GM12878 (cell line): ENCODE measurements around the gene SERPINB6. TPM values are rescaled to one million over a fixed set of nuclear protein-coding genes. Genes with fewer than 3 reads are reported as not detected.

Experiments used
- ATAC-seq: fragments of 200-7000 bp; cut with Tn5 transposase; 3 replicates; pipeline ENCODE4 v1.9.1; 2020; ENCODE audit warnings: mild to moderate bottlenecking, moderate library complexity
- BruUV-seq: library from RNA; stranded (reverse); fragments of 400-500 nt; replicated peaks from 2 replicates; lab custom pipeline; 2021; lab: Mats Ljungman, UMichigan
- CTCF ChIA-PET: fragments of 300-600 bp; sonication (Branson Sonifier 250); formaldehyde crosslinking; extraction: SDS; loops from one replicate; lab custom pipeline; 2021; ENCODE audit warnings: inconsistent platforms; lab: Yijun Ruan, JAX
- POLR2A ChIA-PET: fragments of 350-600 bp; formaldehyde crosslinking; extraction: SDS; loops from one replicate; lab custom pipeline; 2021; ENCODE audit warnings: inconsistent platforms; lab: Charles Lee
- RAD21 ChIA-PET: fragments of 300-600 bp; sonication (Branson Sonifier 250); formaldehyde crosslinking; loops from one replicate; lab custom pipeline; 2023; ENCODE audit warnings: antibody characterized with exemption; ENCODE audit not compliant: unreplicated experiment; lab: Charles Lee
- SMC1A ChIA-PET: fragments of 300-600 bp; sonication (Branson Sonifier 250); formaldehyde crosslinking; loops from one replicate; lab custom pipeline; 2023; ENCODE audit not compliant: unreplicated experiment, uncharacterized antibody; lab: Charles Lee
- DNase-seq: peaks from one replicate; pipeline ENCODE4 v3.0.0-alpha.2; 2011; ENCODE audit warnings: low read depth, low spot score
- FAIRE-seq: peaks from 3 replicates; lab custom pipeline; 2011; peaks lifted over from hg19 to GRCh38; lab: Jason Lieb, UNC
- H2AFZ ChIP-seq: 2 replicates; pipeline ENCODE4 v1.6.0; 2011; ENCODE audit warnings: low read depth, low read length, control low read depth; ENCODE audit not compliant: control insufficient read depth
- H3K27ac ChIP-seq: 2 replicates; pipeline ENCODE4 v1.5.1; 2011; ENCODE audit warnings: control low read depth; ENCODE audit not compliant: control insufficient read depth, insufficient read depth
- H3K27me3 ChIP-seq, 2 experiments: replicated peaks in 1 of 2; 2 replicates each; pipeline versions ENCODE4 v1.6.0 to v1.6.1; 2011; ENCODE audit warnings: low read length in 1 of 2; ENCODE audit not compliant: control insufficient read depth in 2 of 2, insufficient read depth in 2 of 2
- H3K36me3 ChIP-seq, 2 experiments: 2 replicates each; pipeline ENCODE4 v1.5.1; 2011; ENCODE audit warnings: low read length in 1 of 2; ENCODE audit not compliant: control insufficient read depth in 2 of 2, insufficient read depth in 2 of 2
- H3K4me1 ChIP-seq: 2 replicates; pipeline ENCODE4 v1.6.1; 2011; ENCODE audit warnings: mild to moderate bottlenecking, low read length, moderate library complexity, mixed read lengths; ENCODE audit not compliant: control insufficient read depth, insufficient read depth
- H3K4me2 ChIP-seq: 2 replicates; pipeline ENCODE4 v1.6.0; 2011; ENCODE audit warnings: control low read depth; ENCODE audit not compliant: control insufficient read depth, insufficient read depth
- H3K4me3 ChIP-seq: fragments of 200-600 bp; sonication (generic); 2 replicates; pipeline ENCODE4 v1.5.1; 2016
- H3K79me2 ChIP-seq: 2 replicates; pipeline ENCODE4 v1.6.0; 2011; ENCODE audit warnings: low read length; ENCODE audit not compliant: control insufficient read depth, insufficient read depth
- H3K9ac ChIP-seq: 2 replicates; pipeline ENCODE4 v1.8.0; 2011; ENCODE audit warnings: low read length, control low read depth, mixed read lengths; ENCODE audit not compliant: control insufficient read depth, insufficient read depth
- H3K9me3 ChIP-seq: replicated peaks from 3 replicates; pipeline ENCODE4 v1.5.1; 2011; ENCODE audit warnings: mild to moderate bottlenecking, low read length; ENCODE audit not compliant: control insufficient read depth, insufficient read depth
- H4K20me1 ChIP-seq: 2 replicates; pipeline ENCODE4 v1.6.0; 2011; ENCODE audit not compliant: control insufficient read depth, insufficient read depth
- IKZF1 ChIP-seq: fragments of 450-650 bp; conservative IDR thresholded peaks from 2 replicates; pipeline ENCODE4 v1.6.1; 2017; ENCODE audit warnings: antibody characterized with exemption, mild to moderate bottlenecking
- NRF1 ChIP-seq: conservative IDR thresholded peaks from 2 replicates; pipeline ENCODE4 v1.6.1; 2011; ENCODE audit warnings: mild to moderate bottlenecking, low read depth, low read length, improper control_type of control experiment
- SMC3 ChIP-seq: IDR thresholded peaks from 2 replicates; pipeline ENCODE4 v1.6.1; 2011; ENCODE audit warnings: low read length, improper control_type of control experiment, borderline replicate concordance
- WGBS: methylation state at CpG from one replicate; pipeline ENCODE4 v1.1.6; 2016; ENCODE audit warnings: low lambda C conversion rate; ENCODE audit not compliant: insufficient replicate concordance, insufficient coverage; ENCODE audit errors: missing lambda C conversion rate; 5-methylcytosine and 5-hydroxymethylcytosine counted together
- in situ Hi-C: fragments of 300-500 bp; cut with MboI; formaldehyde crosslinking; loops from 9 replicates; pipeline ENCODE4 v1.14.3; 2018; ENCODE audit warnings: mixed read lengths
- intact Hi-C: fragments of 100-400 bp; cut with micrococcal nuclease; formaldehyde crosslinking; loops from one replicate; pipeline ENCODE4 v1.14.2; 2022; ENCODE audit not compliant: unreplicated experiment
- polyA plus RNA-seq, 11 experiments: library from polyadenylated mRNA; depleted of rRNA in 4 of 11; unstranded in 6 of 11; stranded (reverse) in 5 of 11; fragments of >200 nt; fragmentation: Nextera tagmentation in 4 of 11; fragmentation: Illumina TruSeq in 1 of 11; extraction: Ambion mirVana in 4 of 11; extraction: Trizol in 1 of 11; gene quantifications; 1 replicate in 1 of 11; 2 replicates in 10 of 11; pipeline versions ENCODE4 v1.2.1 to v1.2.3, GENCODE V29; 2011 to 2016; ENCODE audit warnings: inconsistent platforms in 2 of 11, missing spikeins in 2 of 11, low read depth in 1 of 11
- total RNA-seq, 4 experiments: library from RNA; depleted of rRNA in 3 of 4; stranded (reverse); fragments of >200 nt in 3 of 4; fragmentation: Illumina TruSeq in 1 of 4; extraction: Trizol in 1 of 4; gene quantifications; 2 replicates each; pipeline versions ENCODE4 v1.2.1 to v1.2.3, GENCODE V29; 2013 to 2021
- TF ChIP-seq, protein P1 (sequence below): fragments of 450-650 bp; IDR thresholded peaks from 2 replicates; pipeline ENCODE4 v1.6.1; 2016; ENCODE audit warnings: mild to moderate bottlenecking, moderate library complexity, borderline replicate concordance
- TF ChIP-seq, protein P2 (sequence below), 3 experiments: IDR thresholded peaks in 2 of 3; conservative IDR thresholded peaks in 1 of 3; 2 replicates each; pipeline ENCODE4 v1.5.1; 2011; ENCODE audit warnings: low read depth in 3 of 3, low read length in 3 of 3, mild to moderate bottlenecking in 3 of 3, control low read depth in 2 of 3, moderate library complexity in 2 of 3, inconsistent platforms in 1 of 3, mixed read lengths in 1 of 3; ENCODE audit not compliant: control insufficient read depth in 2 of 3, insufficient read depth in 1 of 3; ENCODE audit errors: extremely low read depth in 1 of 3

The SERPINB6 gene
- total and polyA plus RNA-seq, 10 of the 15 experiments (the other 5 are each of a cell fraction or from before 2014, with no cell fraction given), result 0.37 to 2.2 (median 0.68) TPM; not detected in 1

DNA sequence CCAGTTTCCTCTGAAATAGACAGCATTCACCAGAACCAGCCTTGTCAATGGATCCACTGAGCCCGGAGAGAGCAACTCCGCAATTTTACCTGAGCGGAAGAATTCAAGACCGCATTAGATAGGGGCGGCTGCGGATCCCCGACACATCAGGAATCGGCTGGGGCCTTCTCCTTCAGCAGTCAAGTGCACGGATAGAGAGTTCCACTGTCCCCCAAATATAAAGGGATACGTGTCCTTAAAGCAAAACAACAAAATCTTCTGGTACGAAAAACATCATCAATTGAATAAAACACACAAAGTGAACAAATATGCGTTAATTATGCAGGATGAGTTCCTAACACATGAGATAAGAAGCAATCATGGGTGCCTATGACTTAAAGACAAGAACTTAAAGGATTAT is 18.3 kb downstream of the SERPINB6 start (continued):
- TF ChIP-seq, protein P1, sequence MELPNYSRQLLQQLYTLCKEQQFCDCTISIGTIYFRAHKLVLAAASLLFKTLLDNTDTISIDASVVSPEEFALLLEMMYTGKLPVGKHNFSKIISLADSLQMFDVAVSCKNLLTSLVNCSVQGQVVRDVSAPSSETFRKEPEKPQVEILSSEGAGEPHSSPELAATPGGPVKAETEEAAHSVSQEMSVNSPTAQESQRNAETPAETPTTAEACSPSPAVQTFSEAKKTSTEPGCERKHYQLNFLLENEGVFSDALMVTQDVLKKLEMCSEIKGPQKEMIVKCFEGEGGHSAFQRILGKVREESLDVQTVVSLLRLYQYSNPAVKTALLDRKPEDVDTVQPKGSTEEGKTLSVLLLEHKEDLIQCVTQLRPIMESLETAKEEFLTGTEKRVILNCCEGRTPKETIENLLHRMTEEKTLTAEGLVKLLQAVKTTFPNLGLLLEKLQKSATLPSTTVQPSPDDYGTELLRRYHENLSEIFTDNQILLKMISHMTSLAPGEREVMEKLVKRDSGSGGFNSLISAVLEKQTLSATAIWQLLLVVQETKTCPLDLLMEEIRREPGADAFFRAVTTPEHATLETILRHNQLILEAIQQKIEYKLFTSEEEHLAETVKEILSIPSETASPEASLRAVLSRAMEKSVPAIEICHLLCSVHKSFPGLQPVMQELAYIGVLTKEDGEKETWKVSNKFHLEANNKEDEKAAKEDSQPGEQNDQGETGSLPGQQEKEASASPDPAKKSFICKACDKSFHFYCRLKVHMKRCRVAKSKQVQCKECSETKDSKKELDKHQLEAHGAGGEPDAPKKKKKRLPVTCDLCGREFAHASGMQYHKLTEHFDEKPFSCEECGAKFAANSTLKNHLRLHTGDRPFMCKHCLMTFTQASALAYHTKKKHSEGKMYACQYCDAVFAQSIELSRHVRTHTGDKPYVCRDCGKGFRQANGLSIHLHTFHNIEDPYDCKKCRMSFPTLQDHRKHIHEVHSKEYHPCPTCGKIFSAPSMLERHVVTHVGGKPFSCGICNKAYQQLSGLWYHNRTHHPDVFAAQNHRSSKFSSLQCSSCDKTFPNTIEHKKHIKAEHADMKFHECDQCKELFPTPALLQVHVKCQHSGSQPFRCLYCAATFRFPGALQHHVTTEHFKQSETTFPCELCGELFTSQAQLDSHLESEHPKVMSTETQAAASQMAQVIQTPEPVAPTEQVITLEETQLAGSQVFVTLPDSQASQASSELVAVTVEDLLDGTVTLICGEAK, result no peak
- TF ChIP-seq, all 136 proteins: peak for 0

DNA sequence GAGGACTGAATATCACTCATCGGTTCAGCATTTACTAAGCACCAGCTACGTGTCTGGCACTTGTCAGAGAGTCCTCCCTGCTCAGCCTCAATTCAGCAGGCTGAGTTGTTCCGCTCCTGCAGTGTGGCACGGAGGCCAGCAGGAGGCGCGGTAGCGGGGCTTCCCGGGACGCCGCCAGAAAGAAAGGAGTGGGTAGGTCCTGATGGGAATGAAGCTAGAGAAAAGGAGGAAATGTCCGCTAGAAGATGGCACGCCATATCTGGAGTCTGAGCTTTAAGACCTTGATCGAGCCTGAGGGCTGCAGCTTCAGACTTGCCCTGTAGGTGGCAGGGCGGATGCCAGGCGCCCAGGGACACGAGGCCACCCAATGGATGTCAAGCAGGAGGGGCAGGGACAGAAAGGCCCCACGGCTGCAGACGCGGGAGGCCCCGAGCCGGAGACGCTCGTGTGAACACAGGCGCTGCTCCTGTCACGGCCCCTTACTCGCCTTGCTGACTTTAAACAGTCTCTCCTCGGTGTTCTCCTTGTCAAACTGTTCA is 18.7 kb downstream of the SERPINB6 start:
- Histone ChIP-seq H3K36me3 (no peaks in the 10 kb centered on the region), H3K4me3 (no peak overlapping the region), H3K4me2 (no peak overlapping the region), H4K20me1 (no peaks in the 10 kb centered on the region), H3K27me3 (peaks cover 4 to 6% of the 10 kb centered on the region in 2 experiments), H3K9me3 (peaks cover 1% of the 10 kb centered on the region; the same call in 1 of the 3 replicates), H3K4me1 (no peaks in the 10 kb centered on the region), H3K27ac (no peak overlapping the region), H3K9ac (no peak overlapping the region), H3K79me2 (no peaks in the 10 kb centered on the region), H2AFZ (no peak overlapping the region)
- ChIA-PET RAD21 (interaction anchor here (0.7 to 1.4 kb wide), 6 partner anchors 16 to 184 kb away, joined by 3 to 15 read pairs (median 4); no protein-coding TSS in a partner anchor), CTCF (interaction anchor here (0.7 to 2.4 kb wide), 34 partner anchors 8 to 1357 kb away, joined by 3 to 55 read pairs (median 4); no protein-coding TSS in a partner anchor), SMC1A (interaction anchor here (0.6 to 2.3 kb wide), 15 partner anchors 9 to 771 kb away, joined by 3 to 10 read pairs (median 3); no protein-coding TSS in a partner anchor), POLR2A (interaction anchor here (0.5 kb wide), 1 partner anchor 14 kb away, joined by 3 read pairs; no protein-coding TSS in a partner anchor)
- in situ Hi-C loops (no loop called here), intact Hi-C loops (loop anchor here (1.0 kb wide), 1 partner anchor 37 kb away; no protein-coding TSS in a partner anchor)
- no TSS peak for BruUV-seq
- ATAC-seq (peak; percentile 99), FAIRE-seq (peak; percentile 84), DNase-seq (no peak)
- TF ChIP-seq, protein P2, sequence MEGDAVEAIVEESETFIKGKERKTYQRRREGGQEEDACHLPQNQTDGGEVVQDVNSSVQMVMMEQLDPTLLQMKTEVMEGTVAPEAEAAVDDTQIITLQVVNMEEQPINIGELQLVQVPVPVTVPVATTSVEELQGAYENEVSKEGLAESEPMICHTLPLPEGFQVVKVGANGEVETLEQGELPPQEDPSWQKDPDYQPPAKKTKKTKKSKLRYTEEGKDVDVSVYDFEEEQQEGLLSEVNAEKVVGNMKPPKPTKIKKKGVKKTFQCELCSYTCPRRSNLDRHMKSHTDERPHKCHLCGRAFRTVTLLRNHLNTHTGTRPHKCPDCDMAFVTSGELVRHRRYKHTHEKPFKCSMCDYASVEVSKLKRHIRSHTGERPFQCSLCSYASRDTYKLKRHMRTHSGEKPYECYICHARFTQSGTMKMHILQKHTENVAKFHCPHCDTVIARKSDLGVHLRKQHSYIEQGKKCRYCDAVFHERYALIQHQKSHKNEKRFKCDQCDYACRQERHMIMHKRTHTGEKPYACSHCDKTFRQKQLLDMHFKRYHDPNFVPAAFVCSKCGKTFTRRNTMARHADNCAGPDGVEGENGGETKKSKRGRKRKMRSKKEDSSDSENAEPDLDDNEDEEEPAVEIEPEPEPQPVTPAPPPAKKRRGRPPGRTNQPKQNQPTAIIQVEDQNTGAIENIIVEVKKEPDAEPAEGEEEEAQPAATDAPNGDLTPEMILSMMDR (IDR thresholded peaks at IDR 0.05 in 2 of 3, conservative IDR thresholded peaks at IDR 0.05 in 1 of 3; ENCODE audit: control insufficient read depth in 2 of 3, extremely low read depth in 1 of 3, insufficient read depth in 1 of 3, low read depth in 3 of 3, low read length in 3 of 3), result peak; percentile 52 to 83 (median 80)
- TF ChIP-seq SMC3 (peak; percentile 43; the same call in 1 of the 2 replicates), NRF1 (no peak), IKZF1 (peak; percentile 58)
- WGBS, result 20% methylated on average over 27 of the region's 27 CpGs
